Forelimb muscle (tissue), 1 donor: Measurements from ENCODE around the gene DPEP3. TPM values are rescaled to one million over a fixed set of nuclear protein-coding genes. Genes with fewer than 3 reads are reported as not detected.

Source experiments
- DNase-seq: peaks from one replicate; pipeline ENCODE4 v3.0.0-alpha.2; 2013; ENCODE audit warnings: low read depth
- polyA plus RNA-seq: library from polyadenylated mRNA; unstranded; fragments of 120-200 nt; gene quantifications from one replicate; pipeline ENCODE4 v1.2.1, GENCODE V29; 2013; ENCODE audit not compliant: insufficient read length

DPEP3 gene
- polyA plus RNA-seq, 1 donor = not detected

DNA sequence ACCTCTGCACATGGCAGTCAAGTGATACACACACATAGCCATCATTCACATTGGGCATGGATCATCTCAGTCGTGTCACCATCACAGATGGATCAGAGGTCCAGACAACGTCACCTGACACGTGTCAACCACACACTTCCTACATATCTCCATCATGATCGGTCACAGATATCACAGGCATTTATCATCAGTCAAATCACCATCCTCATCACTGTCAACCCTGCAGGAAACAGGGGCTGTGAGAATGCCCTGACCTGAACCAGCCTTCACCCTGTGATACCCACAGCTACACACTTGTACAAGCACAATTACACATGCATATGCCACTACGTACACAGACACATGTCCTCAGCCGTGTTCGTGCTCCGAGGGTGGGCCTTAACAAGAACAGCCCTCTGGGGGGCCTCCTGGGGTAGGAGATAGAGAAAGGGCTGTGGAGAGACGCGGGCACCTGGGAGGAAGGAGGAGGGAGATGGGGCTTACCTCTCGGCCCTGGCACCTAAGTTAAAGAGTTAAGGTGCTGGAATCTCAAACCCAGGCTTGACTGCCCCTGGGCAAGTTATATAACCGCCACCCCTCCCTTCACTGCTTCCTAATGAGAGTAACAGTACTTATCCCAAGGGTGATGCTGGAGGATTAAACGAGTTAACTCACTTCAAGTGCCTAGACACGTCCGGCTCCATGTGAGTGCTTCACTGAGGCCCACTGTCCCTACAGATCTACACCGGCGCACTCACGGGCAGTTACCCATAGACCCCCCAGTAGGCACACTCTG lies 12.9 kb downstream of the DPEP3 start:
- no peak for DNase-seq

DNA sequence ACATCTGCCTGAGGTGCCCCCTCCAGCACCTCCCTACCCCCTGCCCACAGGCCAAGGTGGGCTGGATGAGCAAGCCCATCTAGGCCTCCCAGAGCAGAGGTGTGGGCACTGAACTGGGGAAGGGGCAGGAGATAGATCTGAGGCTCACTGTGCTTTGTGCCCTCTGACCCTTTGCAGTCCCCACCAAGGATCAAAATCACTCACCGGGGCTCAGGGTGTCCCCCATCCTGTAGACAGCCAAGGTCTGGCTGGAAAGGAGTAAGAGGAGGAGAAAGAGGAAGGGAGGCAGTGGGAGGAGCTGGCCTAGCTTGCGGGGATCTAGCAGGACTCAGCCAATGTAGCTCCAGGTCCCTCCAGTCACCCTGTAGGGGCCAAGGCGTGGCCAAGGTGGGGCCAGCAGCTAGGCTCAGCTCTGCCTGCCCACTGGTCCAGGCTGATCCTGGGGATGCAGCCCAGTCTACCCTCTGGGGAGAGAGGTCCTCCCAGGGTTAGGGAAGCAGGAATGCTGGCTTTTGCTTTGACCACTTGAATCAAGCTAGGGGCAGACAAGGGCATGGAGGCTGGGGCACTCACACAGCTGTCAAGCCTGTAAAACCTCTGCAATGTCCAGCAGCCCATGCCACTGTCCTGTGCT lies 13.6 kb downstream of the DPEP3 start:
- DNase-seq = no peak

DNA sequence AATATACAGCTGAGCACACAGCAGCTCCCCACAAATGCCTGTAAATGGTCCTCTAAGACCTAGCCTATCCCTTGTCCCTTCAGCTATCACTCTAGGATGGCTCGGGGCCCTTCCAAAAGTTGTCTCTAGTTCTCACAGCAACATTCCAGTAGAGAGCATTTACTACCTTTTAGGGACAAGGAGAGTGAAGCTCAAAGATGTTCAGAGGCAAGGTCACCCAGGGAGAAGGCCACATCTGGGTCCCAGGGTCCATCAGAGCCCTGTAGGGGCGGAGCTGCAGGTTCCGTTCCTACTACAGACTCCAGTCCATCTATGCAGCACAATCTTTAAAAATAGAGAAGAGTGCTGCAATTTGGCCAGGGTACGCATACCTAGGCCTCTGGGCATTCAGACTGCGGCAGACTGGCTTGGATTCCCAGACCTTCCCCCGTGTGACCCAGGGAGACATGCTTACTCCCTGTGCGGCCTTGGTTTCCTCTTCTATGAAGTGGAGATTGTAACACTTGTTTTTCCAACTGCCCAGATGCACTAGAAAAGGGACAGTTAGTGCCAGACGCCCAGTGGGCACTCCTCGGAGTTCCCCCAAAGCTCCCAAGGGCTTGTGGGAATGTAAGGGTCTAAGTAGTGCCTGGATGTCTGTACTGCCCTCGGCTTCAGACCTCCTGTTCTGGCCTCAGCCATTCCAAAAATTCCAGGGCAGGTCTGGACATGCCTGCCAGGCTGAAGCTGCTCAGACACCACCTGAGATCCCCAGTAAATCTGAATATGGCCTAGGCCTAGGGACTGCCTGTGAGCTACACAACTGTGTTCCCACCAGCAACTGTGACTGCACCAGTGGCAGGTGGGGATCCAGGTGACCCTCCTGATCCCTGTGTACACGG lies 14.4 kb downstream of the DPEP3 start:
- no peak for DNase-seq

DNA sequence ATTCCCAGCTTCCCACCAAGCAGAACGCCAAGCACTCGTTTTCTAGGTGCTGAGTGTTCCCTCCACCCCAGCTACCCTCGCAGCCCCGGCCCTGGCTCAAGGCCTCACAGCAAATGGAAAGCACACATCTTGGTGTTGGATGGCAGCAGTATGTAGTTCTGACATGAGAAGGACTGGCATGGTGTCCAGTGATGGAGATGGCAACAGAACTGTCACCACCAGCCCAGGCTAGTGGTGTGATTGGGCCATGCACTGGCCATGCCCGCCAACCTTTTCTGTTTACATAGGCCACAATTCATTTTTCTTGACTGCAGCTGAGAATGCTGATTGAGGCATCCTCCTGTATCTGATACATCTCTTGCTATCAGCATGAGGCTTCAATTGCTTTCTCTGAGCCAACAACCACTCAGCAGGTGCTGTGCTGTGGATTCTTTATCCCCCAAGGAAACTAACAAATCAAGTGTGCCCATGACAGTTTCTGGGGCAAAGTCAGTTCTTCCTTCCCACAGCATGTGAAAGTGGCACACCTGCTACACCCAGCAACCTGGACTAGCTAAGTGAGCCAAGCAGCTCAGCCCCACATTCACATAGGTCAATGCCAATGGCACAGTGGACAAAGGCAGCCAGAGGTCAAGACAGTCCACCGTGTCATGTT lies 15.7 kb downstream of the DPEP3 start:
- DNase-seq = no peak

DNA sequence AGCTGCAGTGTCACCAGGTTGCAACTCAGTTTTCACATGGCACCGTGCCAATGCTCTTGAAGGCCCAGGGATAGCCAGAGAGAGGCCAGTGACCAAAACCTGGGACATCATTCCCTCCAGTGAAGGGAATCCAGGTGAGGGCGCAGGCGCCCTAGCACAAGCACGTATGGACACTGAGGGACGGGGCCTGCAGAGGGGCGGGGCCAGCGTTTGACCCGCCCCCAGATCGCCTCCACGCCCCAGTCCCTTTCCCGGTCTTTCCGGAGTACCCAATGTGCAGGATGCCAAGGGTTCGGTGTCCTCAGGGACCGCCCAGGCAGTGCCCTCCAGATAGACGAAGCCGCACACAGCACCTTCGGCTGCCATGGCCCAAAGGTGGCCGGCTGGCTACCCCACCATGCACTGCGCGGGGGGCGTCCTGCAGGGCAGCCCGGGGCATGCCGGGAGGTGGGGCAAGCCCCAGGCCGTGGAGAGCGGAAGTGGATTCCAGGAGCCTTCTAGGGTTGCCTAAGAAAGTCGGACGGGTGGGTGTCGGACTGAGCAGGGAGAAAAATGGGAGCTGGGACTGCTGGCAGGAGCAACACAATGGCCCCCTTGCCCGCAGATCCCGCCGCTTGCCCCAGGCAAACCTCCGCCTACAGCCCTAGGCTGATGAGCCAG lies 16.5 kb downstream of the DPEP3 start:
- no peak for DNase-seq

DNA sequence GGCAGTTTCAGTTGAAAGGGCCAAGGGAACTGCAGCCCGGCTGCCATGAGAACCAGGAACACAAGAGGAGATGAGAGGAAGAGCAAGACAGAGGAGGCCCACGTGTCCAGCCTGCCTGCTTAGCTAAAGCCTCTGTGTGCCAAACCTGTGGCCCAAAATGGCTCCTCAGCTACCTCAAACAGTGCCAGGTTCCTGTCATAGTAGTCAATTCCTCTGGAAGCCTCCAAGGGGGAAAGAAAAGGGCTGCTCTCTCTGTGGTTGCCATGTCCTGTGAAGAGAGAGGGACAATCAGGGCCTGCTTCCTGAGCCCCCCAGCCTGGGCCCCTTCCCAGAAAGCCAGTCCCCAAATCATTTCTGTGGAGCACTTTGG lies 17.0 kb downstream of the DPEP3 start:
- DNase-seq = no peak

DNA sequence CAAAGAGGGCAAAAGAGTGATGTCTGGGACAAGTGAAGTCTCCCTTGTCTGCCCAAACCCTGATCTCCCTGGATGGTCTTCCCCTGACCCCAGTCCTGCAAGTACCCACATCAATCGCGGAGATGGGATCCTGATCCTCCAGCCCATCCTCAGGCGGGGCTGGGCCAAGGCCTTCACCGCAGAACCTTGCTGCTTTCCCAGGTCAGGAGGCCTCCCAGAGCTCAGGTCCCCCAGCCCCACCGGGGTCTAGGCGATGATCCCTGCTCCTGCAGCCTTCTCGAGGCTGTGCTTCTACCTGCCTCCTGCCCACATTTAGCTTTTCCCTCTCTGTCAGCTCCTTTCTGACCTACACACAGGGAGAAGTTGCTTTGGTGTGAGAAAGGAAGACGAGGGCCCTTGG lies 18.2 kb downstream of the DPEP3 start:
- DNase-seq = no peak

DNA sequence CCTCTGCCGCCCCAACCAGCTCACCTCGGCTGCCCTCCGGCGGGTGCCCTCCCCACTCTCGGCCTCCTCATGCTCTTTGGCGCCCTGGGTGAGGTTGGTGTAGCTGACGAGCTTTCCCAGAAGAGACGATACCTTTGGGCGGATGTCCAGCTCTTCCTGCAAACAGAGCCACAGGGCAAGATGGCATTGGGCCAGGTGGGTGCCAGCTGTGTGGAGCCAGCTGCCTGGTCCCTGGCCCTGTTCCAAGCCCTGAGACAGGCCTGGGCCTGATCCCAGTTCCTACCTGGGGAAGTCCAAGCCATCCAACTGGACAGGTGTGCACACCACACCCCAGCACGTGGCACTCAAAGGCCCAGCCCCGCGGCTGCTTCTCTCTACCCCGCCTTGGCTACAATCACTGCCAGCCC lies 18.7 kb downstream of the DPEP3 start:
- no peak for DNase-seq

DNA sequence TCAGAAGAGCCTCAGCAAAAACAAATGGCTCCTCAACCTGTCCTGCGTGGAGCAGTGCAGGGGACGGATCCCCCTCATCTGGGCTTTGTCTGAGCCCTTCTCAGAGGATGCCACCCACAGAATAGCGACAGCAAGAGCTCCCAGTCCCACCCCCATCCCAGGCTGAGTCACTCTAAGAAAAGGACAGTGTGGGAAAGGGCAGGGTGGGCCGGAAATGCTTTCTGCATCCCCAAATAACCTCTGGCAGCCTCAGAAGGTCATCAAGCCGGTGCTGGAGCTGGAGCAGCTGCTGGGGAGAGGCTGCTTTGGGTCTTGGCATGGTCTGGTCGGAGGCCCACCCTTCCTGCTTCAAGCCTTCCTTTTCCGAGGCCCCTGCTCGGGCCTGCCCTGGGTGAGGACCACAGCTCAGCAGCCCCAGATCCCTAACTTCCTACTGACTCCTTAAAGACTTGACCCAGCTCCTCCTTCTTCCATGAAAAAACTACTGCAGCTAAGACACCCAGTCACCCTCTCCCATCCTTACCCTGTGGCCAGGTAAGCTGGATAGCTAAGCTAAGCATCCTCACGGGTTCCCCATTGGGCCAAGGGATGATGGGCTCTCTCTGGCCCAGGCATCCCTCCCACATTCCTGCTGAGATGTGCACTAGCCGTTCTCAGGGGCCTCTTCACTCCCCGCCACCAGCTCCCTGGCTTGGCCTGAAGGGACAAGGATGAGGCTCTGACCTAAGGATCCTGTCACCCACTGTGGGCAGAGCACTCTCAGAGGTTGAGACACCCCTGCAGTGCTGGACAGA lies 20.6 kb downstream of the DPEP3 start:
- DNase-seq = no peak

DNA sequence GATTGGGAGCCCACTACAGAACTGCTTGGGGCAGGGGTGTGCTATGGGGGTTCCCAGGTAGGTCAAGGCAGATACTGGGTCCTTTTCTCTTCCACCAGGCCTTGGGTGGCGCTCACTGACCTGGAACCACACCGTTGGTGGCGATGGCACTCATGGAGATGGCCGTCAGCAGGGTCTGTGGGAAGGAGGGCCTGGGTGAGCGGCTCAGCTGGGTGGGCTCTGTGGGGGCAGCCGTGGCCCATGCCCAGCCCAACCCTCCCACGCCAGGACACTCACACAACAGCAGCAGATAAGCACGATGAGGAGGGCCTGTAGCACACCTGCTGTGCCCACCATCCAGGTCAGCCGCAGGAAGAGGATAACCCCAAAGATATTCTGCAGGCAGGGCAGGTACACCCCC lies 22.7 kb downstream of the DPEP3 start:
- no peak for DNase-seq

DNA sequence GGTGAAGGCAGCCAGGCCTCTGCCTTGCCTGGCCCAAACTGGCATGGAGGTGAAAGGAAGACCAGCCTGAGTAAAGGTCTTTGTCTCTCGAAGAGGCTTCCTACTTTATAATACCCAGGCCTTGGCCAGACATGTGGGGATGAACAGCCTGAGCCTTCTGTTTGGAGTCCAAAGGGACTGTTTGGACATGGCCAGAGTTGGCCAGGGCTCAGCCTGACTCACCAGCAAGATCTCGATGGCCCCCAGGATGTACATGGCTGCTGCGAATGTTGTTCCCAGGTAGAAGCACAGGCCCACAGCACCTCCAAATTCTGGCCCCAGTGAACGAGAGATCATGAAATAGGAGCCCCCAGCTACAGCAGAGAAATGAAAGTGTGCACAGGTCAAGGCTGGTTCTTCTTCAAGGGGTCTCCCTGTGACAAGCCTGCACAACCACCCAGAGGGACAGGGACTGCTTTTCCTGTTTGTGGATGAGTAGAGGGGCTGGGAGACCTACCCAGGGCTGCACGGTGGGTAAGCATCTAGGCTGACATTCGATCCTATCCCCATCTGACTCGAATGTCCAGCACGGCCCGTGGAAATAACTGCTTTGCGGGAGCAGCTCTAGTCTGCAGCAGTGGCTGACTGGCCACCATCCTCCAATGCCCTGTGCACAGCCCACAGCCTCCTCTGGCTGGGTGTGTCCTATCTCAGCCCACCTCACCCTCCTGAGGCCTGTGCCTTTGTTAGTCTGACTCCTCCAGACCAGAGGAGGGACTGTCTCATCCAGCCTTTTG lies 25.7 kb downstream of the DPEP3 start:
- DNase-seq = no peak

DNA sequence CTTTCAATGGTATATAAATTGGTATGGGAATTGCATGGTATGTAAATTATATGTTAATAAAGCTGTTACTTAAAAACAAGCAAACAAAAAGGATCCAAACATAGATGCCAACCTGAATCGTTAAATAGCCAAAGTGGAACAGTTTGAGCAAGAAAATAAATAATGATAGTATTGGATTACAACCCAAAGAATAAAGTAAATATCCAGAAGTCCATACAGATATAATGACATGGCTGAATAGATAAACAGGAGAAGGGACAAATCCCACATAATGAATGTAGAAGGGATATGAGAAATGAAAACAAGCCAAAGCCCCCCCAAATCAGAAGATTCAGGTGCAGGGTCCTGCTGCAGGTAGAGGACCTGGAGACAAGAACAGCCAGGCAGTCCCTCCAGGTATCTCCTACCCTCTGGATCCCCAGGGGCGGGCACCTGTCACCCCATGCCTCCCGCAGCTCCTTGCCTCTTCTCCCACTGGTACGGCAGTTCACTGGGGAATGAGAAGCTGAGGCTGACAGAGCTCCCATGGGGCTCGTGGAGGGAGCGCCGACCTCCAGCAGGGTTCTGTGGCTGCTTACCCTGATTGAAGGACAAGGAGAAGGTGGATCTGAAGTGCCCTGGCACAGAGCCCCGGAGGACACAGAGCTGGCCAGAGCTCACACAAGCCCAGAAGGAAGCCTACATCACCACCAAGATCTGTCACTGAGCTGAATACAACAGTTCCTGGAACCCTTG lies 26.5 kb downstream of the DPEP3 start:
- DNase-seq = no peak

DNA sequence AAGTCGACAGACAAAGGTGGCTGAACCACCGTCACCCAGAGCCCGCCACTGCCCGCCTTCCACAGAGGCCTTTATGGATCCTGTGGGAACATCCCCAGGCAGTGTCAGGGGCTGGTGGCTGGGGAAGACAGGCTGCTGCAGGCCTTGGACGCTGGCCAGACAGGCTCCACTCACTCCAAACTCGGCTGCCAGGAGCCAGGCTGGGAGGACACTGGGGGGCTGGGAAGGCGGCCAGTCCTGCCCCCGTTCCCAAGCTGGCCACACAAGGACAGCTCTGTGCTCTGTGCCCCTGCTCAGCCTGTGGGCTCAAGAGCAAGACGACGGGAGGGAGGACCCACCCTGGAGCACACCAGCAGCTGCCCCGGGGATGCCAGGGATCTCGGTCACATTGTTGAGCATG lies 28.8 kb downstream of the DPEP3 start:
- no peak for DNase-seq

DNA sequence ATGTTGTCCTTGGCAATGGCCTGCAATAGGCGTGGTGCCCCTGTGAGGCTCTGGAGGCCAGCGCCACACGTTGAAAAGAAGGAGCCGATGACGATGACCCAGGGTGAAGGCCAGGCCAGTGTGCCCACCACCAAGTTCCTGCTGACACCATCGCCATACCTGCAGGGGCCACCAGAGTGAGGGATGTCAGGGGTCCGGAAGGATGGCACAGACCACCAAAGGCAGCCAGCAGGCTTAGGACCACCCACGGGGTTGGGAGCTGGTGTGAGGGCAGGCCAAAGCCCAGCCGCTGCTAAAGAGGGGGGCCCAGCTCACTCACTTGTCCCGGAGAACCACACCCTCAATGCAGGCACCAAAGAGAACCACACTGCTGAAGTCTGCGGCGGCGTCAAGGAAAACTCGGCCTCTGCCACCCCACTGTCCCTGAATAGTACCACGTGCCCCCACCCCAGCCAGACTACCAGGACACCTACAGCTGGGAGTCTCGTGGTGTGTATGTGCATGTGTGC lies 29.9 kb downstream of the DPEP3 start:
- no peak for DNase-seq

DNA sequence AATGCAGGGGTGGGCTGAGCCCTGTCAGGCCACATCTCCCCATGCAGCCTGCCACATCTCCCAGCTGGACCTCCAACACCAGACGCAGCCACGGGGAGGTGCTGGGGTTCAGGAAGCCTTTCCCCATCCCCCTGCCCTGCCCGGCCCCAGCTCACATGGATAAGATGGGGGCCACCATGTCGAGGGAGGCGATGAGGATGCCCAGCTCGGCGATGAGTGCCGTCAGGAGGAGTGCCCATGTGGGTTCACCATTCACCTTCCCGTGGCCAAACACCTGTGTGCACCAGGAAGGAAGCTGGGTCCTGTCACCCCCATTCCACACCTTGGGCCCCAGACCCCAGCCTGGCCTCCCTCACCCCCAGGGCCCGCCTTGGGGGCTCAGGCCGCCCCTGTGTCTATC lies 30.7 kb downstream of the DPEP3 start:
- no peak for DNase-seq

DNA sequence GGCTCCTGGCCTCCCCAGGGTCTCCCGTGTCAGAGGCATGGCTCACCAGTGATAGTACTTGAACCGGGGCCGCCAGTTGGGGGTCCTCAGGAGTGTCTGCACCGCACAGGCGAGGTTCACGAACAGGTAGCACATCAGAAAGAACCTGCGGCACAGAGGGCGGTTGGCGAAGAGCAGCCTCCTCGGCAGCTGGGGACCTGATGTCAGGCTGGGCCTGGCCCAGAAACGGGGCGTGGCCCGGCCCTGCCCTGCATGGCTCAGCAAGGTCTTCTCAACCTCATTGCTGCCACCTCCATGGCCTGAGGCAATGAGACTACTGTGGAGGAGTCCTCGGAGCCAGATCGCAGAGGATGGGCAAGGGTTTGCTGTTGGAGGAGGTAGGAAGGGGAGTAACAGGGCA lies 32.3 kb downstream of the DPEP3 start:
- DNase-seq = no peak

DNA sequence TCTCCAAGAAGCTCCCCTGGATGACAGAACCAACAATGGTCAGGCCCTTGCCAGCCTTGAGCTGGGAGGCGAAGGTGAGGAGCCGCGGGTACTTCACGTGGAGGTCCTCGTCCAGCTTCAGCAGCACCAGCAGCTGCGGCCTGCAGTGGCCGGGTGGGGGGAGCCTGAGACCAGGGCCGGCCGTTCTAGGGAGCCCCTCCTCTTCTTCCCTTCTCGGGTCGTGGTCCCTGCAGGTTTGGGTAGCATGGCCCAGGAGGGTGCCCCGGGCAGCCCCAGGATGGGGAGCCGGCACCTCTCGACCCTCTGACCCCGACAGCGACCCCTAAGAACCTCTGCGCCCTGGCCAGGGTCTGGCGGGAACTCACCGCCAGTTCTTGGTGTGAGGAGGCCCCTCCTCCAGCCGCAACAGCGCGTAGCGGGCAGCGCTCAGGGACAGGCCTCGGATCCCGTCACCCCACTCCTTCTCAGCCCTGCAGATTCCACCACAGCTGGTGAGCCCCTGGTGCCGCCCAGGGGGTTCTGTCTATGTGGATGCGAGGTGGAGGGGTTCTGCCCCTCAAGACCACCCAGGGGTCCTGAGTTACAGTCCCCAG lies 33.2 kb downstream of the DPEP3 start:
- no peak for DNase-seq

DNA sequence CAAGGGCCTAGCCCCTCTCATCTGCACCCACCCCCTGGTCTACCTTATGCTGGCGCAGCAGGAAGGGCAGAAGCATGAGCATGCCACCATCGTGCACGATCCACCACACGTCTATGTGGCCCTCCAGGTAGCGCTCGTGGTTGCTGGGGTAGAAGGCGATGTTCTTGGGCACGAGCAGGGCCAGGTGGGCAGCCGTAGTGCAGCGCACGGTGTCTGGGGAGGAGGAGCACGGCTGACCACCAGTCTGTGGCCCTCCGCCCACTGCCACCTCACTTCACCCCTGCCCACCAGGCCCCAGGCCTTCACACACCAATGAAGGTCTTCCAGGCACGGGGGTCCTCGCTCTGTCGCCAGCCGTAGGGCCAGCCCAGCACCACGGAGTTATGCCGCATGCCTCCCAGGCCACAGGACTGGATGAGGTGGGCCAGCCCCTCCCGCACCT lies 34.1 kb downstream of the DPEP3 start:
- DNase-seq = no peak
